ENCODE measurements around the gene TRAF3IP1. TPM values are rescaled to one million over a fixed set of nuclear protein-coding genes. Genes with fewer than 3 reads are reported as not detected.

The TRAF3IP1 gene
- total RNA-seq, 1 donor from 2014 or later = 15.1 TPM

DNA sequence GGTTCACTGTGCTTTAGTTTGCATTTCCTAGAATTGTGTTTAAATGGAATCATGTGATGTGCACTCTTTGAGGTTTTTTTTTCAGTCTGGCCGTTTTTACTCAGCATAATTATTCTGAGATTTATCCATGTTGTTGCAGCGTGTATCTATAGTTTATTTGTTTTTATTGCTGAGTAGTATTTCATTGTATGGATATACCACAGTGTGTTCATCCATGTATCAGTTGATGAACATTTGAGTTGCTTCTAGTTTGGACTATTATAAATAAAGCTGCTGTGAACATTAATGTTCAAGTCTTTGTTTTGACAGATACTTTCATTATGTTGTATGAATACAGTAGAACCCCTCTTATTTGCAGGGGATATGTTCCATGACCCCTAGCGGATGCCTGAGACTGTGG lies 39.1 kb downstream of the TRAF3IP1 start:
- H3K4me1 Mint-ChIP-seq (ENCODE audit: low read depth) = peaks cover 7% of the 10 kb centered on the region
- H3K4me3 Mint-ChIP-seq (ENCODE audit: unreplicated experiment) = no peak overlapping the region
- TF ChIP-seq, protein P1, sequence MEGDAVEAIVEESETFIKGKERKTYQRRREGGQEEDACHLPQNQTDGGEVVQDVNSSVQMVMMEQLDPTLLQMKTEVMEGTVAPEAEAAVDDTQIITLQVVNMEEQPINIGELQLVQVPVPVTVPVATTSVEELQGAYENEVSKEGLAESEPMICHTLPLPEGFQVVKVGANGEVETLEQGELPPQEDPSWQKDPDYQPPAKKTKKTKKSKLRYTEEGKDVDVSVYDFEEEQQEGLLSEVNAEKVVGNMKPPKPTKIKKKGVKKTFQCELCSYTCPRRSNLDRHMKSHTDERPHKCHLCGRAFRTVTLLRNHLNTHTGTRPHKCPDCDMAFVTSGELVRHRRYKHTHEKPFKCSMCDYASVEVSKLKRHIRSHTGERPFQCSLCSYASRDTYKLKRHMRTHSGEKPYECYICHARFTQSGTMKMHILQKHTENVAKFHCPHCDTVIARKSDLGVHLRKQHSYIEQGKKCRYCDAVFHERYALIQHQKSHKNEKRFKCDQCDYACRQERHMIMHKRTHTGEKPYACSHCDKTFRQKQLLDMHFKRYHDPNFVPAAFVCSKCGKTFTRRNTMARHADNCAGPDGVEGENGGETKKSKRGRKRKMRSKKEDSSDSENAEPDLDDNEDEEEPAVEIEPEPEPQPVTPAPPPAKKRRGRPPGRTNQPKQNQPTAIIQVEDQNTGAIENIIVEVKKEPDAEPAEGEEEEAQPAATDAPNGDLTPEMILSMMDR (IDR thresholded peaks at IDR 0.05) = no peak

DNA sequence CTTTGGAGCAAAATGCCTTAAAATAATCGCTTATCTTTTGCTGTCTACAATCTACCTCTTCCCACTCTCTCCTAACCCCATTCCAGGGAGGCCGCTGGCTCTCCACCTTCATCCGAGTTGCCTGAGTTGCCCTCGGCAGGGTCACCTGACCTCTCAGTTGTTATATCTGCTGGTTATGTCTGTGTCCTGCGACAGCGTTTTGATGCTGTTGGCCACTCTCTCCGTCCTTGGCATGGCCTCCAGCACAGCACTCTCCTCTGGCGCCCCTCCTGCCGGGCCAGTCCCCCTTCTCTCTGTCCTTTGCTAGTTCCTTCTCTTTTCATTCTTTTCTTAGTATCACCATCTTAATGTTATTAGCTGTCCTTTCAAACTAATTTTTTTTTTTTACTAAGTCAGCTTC lies 41.6 kb downstream of the TRAF3IP1 start:
- H3K27ac Mint-ChIP-seq (ENCODE audit: unreplicated experiment) = no peak overlapping the region
- TF ChIP-seq, protein P1 (IDR thresholded peaks at IDR 0.05) = no peak
- peaks cover 3% of the 10 kb centered on the region for H3K9me3 Mint-ChIP-seq (ENCODE audit: low read depth)
- peaks cover 7% of the 10 kb centered on the region for H3K4me1 Mint-ChIP-seq (ENCODE audit: low read depth)
- peaks cover 20% of the 10 kb centered on the region for H3K36me3 Mint-ChIP-seq (ENCODE audit: low read depth)
- no peaks in the 10 kb centered on the region for H3K27me3 Mint-ChIP-seq (ENCODE audit: low read depth)
- H3K4me3 Mint-ChIP-seq (ENCODE audit: unreplicated experiment) = no peak overlapping the region
- DNase-seq (ENCODE audit: low spot score) = no peak

More for the DNA sequence above, 39.1 kb downstream of the TRAF3IP1 start:
- Mint-ChIP-seq H3K9me3 (ENCODE audit: low read depth) (peaks cover 3% of the 10 kb centered on the region), H3K36me3 (ENCODE audit: low read depth) (peaks cover 20% of the 10 kb centered on the region), H3K27ac (ENCODE audit: unreplicated experiment) (no peak overlapping the region), H3K27me3 (ENCODE audit: low read depth) (no peaks in the 10 kb centered on the region)
- DNase-seq (ENCODE audit: low spot score) = no peak

DNA sequence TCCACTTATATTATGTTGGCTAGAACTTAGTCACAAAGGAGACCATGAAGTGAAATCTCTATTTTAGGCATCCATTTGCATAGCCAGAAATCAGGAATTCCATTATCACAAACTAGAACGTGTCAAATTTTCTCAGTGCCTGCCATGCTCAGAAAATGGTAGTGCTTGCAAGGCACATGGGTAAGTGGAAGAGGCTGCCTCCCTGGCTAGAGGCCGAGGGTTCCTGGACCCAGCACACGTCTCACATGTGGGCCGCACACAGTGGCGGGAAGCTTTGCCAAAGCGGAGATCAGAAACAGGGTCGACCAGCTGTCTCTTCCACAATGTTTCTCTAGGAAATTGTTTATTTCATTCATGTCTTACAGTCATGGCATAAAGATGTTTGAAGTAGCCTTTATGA lies 42.3 kb downstream of the TRAF3IP1 start:
- Mint-ChIP-seq H3K4me1 (ENCODE audit: low read depth) (peaks cover 2% of the 10 kb centered on the region), H3K9me3 (ENCODE audit: low read depth) (peaks cover 3% of the 10 kb centered on the region), H3K36me3 (ENCODE audit: low read depth) (peaks cover 18% of the 10 kb centered on the region), H3K27ac (ENCODE audit: unreplicated experiment) (no peak overlapping the region), H3K27me3 (ENCODE audit: low read depth) (no peaks in the 10 kb centered on the region), H3K4me3 (ENCODE audit: unreplicated experiment) (no peak overlapping the region)
- TF ChIP-seq, protein P1 (IDR thresholded peaks at IDR 0.05) = no peak
- DNase-seq (ENCODE audit: low spot score) = no peak

DNA sequence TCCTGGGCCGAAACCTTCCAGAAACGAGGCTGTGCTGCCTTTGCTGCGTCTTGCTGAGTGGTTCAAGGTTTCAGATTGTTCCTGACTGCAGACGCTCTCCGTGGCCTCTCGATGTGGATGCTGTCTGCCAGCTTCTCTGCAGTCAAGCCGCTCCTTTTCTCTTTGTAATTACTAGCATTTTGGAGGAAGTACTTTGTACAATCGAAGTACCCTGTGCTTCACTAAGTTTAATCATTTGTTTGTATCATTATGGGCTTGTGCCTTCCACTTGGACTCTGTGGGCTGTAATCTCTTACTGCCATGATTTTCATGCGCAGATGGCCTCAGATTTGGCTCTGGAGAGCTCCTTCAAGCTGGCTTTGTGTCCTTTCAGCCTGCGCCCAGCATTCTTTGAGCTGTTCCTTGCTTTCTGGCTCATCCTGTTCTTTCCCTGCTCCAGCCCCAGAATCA lies 49.3 kb downstream of the TRAF3IP1 start:
- Mint-ChIP-seq H3K36me3 (ENCODE audit: low read depth) (peaks cover 5% of the 10 kb centered on the region), H3K27me3 (ENCODE audit: low read depth) (no peaks in the 10 kb centered on the region), H3K9me3 (ENCODE audit: low read depth) (peaks cover 9% of the 10 kb centered on the region), H3K4me3 (ENCODE audit: unreplicated experiment) (no peak overlapping the region), H3K4me1 (ENCODE audit: low read depth) (peaks cover 6% of the 10 kb centered on the region), H3K27ac (ENCODE audit: unreplicated experiment) (no peak overlapping the region)
- DNase-seq (ENCODE audit: low spot score) = no peak
- TF ChIP-seq, protein P1 (IDR thresholded peaks at IDR 0.05) = no peak

DNA sequence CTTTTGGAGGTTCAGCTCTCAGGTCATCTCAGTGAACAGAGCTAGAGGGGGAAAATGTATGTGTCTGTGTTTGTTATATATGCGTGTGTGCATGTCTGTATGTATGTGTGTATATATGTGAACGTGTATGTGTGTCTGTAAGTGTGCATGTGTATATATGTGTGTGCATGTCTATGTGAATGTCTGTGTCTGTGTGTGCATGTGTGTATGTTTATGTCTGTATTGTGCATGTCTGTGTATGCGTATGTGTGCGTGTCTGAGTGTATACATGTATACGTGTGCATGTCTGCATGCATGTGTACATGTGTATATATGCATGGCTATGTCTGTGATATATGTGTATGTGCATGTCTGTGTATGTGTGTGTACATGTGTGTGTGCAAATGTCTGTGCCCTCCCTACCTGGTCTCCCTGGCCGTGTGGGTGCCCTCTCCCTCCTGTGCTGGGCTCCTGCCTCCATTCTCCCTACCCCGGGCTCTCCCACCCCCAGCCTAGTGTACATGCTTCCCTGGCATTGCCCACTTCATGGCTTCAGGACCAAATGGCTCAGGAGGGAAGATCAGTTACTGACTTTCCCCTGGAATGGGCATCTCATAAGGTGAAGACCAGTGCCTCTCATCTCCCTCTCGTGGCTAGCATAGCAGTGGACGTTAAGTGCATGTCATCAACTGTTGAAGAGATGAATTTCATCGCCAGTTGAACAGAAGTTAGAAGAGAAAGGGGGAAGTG lies 49.9 kb downstream of the TRAF3IP1 start:
- Mint-ChIP-seq H3K36me3 (ENCODE audit: low read depth) (peaks cover 5% of the 10 kb centered on the region), H3K4me1 (ENCODE audit: low read depth) (peaks cover 7% of the 10 kb centered on the region), H3K4me3 (ENCODE audit: unreplicated experiment) (no peak overlapping the region), H3K9me3 (ENCODE audit: low read depth) (peaks cover 9% of the 10 kb centered on the region), H3K27ac (ENCODE audit: unreplicated experiment) (no peak overlapping the region), H3K27me3 (ENCODE audit: low read depth) (no peaks in the 10 kb centered on the region)
- no peak for DNase-seq (ENCODE audit: low spot score)
- TF ChIP-seq, protein P1 (IDR thresholded peaks at IDR 0.05) = no peak
